HepG2 (cell line): ENCODE results near the gene PRR19. TPM values are rescaled to one million over a fixed set of nuclear protein-coding genes. Genes with fewer than 3 reads are reported as not detected.

Source experiments
- FOXC1 ChIP-seq: sonication (generic); formaldehyde crosslinking; IDR thresholded peaks from 2 replicates; pipeline ENCODE4 v1.8.0; 2022; ENCODE audit warnings: mild to moderate bottlenecking, missing genetic modification reagents, borderline replicate concordance
- POLR2G ChIP-seq: fragments of 200-400 bp; formaldehyde crosslinking; IDR thresholded peaks from 2 replicates; pipeline ENCODE4 v1.6.1; 2018; ENCODE audit warnings: mild to moderate bottlenecking, low read depth, low read length, moderate library complexity
- STAG1 ChIP-seq: sonication (generic); formaldehyde crosslinking; IDR thresholded peaks from 2 replicates; pipeline ENCODE4 v1.4.0; 2020; ENCODE audit warnings: missing genetic modification reagents
- ZBTB1 ChIP-seq: sonication (generic); formaldehyde crosslinking; IDR thresholded peaks from 2 replicates; pipeline ENCODE4 v1.4.0; 2020; ENCODE audit warnings: missing genetic modification reagents, borderline replicate concordance
- ZNF235 ChIP-seq: sonication (generic); formaldehyde crosslinking; IDR thresholded peaks from 2 replicates; pipeline ENCODE4 v1.8.1; 2023; ENCODE audit warnings: mild to moderate bottlenecking, missing genetic modification reagents, borderline replicate concordance
- ZNF784 ChIP-seq: sonication (generic); formaldehyde crosslinking; IDR thresholded peaks from 2 replicates; pipeline ENCODE4 v1.5.1; 2020; ENCODE audit warnings: missing genetic modification reagents, mild to moderate bottlenecking, borderline replicate concordance
- polyA plus RNA-seq, 8 experiments: library from polyadenylated mRNA; depleted of rRNA in 3 of 8; stranded (reverse) in 7 of 8; unstranded in 1 of 8; fragments of >200 nt; fragmentation: Illumina TruSeq in 4 of 8; extraction: Trizol in 4 of 8; gene quantifications; 2 replicates each; pipeline versions ENCODE4 v1.2.1 to v1.2.3, GENCODE V29; 2011 to 2016; ENCODE audit warnings: low read depth in 4 of 8, missing spikeins in 1 of 8, mixed read lengths in 1 of 8; ENCODE audit not compliant: insufficient read depth in 1 of 8
- total RNA-seq, 5 experiments: library from RNA; depleted of rRNA; stranded (reverse); fragments of >200 nt; fragmentation: Illumina TruSeq; extraction: Trizol; gene quantifications; 2 replicates each; pipeline ENCODE4 v1.2.3, GENCODE V29; 2016; ENCODE audit warnings: low read depth in 1 of 5
- TF ChIP-seq, protein P1 (sequence below), 2 experiments: sonication (generic) in 1 of 2; formaldehyde crosslinking in 1 of 2; IDR thresholded peaks; 2 replicates each; pipeline versions ENCODE4 v1.4.0 to v1.6.1; 2016 to 2020; ENCODE audit warnings: borderline replicate concordance in 1 of 2, low read depth in 1 of 2, mild to moderate bottlenecking in 1 of 2, missing genetic modification reagents in 1 of 2
- TF ChIP-seq, protein P2 (sequence below): sonication (generic); formaldehyde crosslinking; IDR thresholded peaks from 2 replicates; pipeline ENCODE4 v1.8.1; 2023; ENCODE audit warnings: mild to moderate bottlenecking, inconsistent platforms, moderate library complexity, missing genetic modification reagents, borderline replicate concordance

The PRR19 gene
- total and polyA plus RNA-seq, 2 of the 13 experiments (the other 11 are each of a cell fraction or from before 2014, with no cell fraction given): 0.21 to 0.33 TPM

- TF ChIP-seq STAG1 (CRISPR knock-in tag) (no peak), POLR2G (peak; percentile 18; the same call in 1 of the 2 replicates), FOXC1 (CRISPR knock-in tag) (0 out of 2 replicates have a peak, but pooled peaks have one; percentile 3), ZBTB1 (CRISPR knock-in tag) (no peak), ZNF784 (CRISPR knock-in tag) (0 out of 2 replicates have a peak, but pooled peaks have one; percentile 47), ZNF235 (0 out of 2 replicates have a peak, but pooled peaks have one; percentile 25)
- TF ChIP-seq, protein P1, sequence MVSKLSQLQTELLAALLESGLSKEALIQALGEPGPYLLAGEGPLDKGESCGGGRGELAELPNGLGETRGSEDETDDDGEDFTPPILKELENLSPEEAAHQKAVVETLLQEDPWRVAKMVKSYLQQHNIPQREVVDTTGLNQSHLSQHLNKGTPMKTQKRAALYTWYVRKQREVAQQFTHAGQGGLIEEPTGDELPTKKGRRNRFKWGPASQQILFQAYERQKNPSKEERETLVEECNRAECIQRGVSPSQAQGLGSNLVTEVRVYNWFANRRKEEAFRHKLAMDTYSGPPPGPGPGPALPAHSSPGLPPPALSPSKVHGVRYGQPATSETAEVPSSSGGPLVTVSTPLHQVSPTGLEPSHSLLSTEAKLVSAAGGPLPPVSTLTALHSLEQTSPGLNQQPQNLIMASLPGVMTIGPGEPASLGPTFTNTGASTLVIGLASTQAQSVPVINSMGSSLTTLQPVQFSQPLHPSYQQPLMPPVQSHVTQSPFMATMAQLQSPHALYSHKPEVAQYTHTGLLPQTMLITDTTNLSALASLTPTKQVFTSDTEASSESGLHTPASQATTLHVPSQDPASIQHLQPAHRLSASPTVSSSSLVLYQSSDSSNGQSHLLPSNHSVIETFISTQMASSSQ (IDR thresholded peaks at IDR 0.05; ENCODE audit: low read depth): no peak
- TF ChIP-seq, protein P1 (CRISPR knock-in tag; IDR thresholded peaks at IDR 0.05; ENCODE audit: borderline replicate concordance): no peak
- TF ChIP-seq, protein P2, sequence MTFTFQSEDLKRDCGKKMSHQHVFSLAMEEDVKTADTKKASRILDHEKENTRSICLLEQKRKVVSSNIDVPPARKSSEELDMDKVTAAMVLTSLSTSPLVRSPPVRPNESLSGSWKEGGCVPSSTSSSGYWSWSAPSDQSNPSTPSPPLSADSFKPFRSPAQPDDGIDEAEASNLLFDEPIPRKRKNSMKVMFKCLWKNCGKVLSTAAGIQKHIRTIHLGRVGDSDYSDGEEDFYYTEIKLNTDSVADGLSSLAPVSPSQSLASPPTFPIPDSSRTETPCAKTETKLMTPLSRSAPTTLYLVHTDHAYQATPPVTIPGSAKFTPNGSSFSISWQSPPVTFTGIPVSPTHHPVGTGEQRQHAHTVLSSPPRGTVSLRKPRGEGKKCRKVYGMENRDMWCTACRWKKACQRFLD: no peak
Observed at GRCh38 chr19:42269478-42270345, 32.2 kb upstream of the PRR19 start (continued).
